Spleen (tissue), 7 donors: Measurements from ENCODE around the gene SERPINA12.

Source experiments
- CTCF ChIP-seq, 11 experiments: fragments of 200-600 bp in 7 of 11; fragments of 450-650 bp in 4 of 11; sonication (generic) in 4 of 11; IDR thresholded peaks in 8 of 11; conservative IDR thresholded peaks in 3 of 11; 1 replicate in 7 of 11; 2 replicates in 4 of 11; pipeline versions ENCODE4 v1.4.0 to v1.8.0; 2016 to 2021; ENCODE audit warnings: antibody characterized with exemption in 11 of 11, inconsistent platforms in 4 of 11, mild to moderate bottlenecking in 1 of 11
- POLR2A ChIP-seq, 3 donors: fragments of 450-650 bp; IDR thresholded peaks; one replicate each; pipeline ENCODE4 v1.5.1; 2017; ENCODE audit warnings: antibody characterized with exemption in 3 of 3, mild to moderate bottlenecking in 1 of 3
- POLR2AphosphoS5 ChIP-seq, 3 donors: sonication (generic); formaldehyde crosslinking; IDR thresholded peaks; one replicate each; pipeline ENCODE4 v1.5.1; 2017; ENCODE audit warnings: antibody characterized with exemption in 3 of 3
- donor health status: DM: no; HTN: no; CAD: no; lungs with moderate emphysema.
- donor health status: DM: no; HTN: no; CAD: no.
- donor health status: DM: no; HTN: no; CAD: no.

GRCh38 chr14:94505206-94505605 lies 4.1 kb downstream of the SERPINA12 start:
- TF ChIP-seq CTCF (IDR thresholded peaks at IDR 0.05 in 8 of 11, conservative IDR thresholded peaks at IDR 0.05 in 3 of 11) (no peak), POLR2AphosphoS5 (IDR thresholded peaks at IDR 0.05) (no peak), POLR2A (IDR thresholded peaks at IDR 0.05) (no peak)
